IMR-90 (cell line): ENCODE measurements around the gene PTGES. TPM values are rescaled to one million over a fixed set of nuclear protein-coding genes. Genes with fewer than 3 reads are reported as not detected.
"Not testable (repeated sequence)": the region's sequence is repeated elsewhere in the genome, so short reads cannot be mapped to it uniquely, and the experiment has no call there.

ENCODE experiments used
- ATAC-seq: fragments of 200-7000 bp; cut with Tn5 transposase; 2 replicates; pipeline ENCODE4 v1.9.1; 2020; ENCODE audit warnings: low read depth, mild to moderate bottlenecking, moderate library complexity
- BruUV-seq: library from RNA; stranded (reverse); fragments of 400-500 nt; replicated peaks from 2 replicates; lab custom pipeline; 2021; lab: Mats Ljungman, UMichigan
- CTCF ChIA-PET: fragments of 300-600 bp; formaldehyde crosslinking; extraction: SDS; loops from one replicate; lab custom pipeline; 2021; ENCODE audit warnings: antibody characterized with exemption; lab: Yijun Ruan, JAX
- POLR2A ChIA-PET: fragments of 300-600 bp; sonication (Branson Sonifier 250); formaldehyde crosslinking; loops from one replicate; lab custom pipeline; 2022; ENCODE audit warnings: antibody characterized with exemption; ENCODE audit not compliant: unreplicated experiment; lab: Charles Lee
- DNase-seq: peaks from one replicate; pipeline ENCODE4 v3.0.0; 2013
- H2AFZ ChIP-seq: replicated peaks from 2 replicates; pipeline ENCODE3; 2013; ENCODE audit warnings: low read length, mild to moderate bottlenecking; ENCODE audit not compliant: poor library complexity
- H2AK5ac ChIP-seq: 2 replicates; pipeline ENCODE4 v1.6.1; 2013; ENCODE audit warnings: low read depth, low read length, inconsistent platforms
- H2AK9ac ChIP-seq: replicated peaks from 2 replicates; pipeline ENCODE3; 2013; ENCODE audit warnings: mild to moderate bottlenecking, low read depth, low read length, moderate library complexity; ENCODE audit not compliant: poor library complexity
- H2BK120ac ChIP-seq: 2 replicates; pipeline ENCODE4 v1.6.1; 2013; ENCODE audit warnings: low read depth, low read length, inconsistent platforms
- H2BK15ac ChIP-seq: 3 replicates; pipeline ENCODE4 v1.6.1; 2013; ENCODE audit warnings: low read depth, low read length, inconsistent platforms
- H2BK20ac ChIP-seq: 2 replicates; pipeline ENCODE4 v1.6.1; 2013; ENCODE audit warnings: low read depth, mild to moderate bottlenecking, inconsistent platforms, low read length, moderate library complexity
- H2BK5ac ChIP-seq: 2 replicates; pipeline ENCODE4 v1.6.1; 2013; ENCODE audit warnings: mild to moderate bottlenecking, low read depth, low read length, inconsistent platforms; ENCODE audit not compliant: poor library complexity, severe bottlenecking
- H3K14ac ChIP-seq: replicated peaks from 2 replicates; pipeline ENCODE4 v1.6.1; 2013; ENCODE audit warnings: low read depth, low read length, inconsistent platforms
- H3K18ac ChIP-seq: 2 replicates; pipeline ENCODE4 v1.6.1; 2013; ENCODE audit warnings: low read depth, low read length, control low read depth
- H3K23ac ChIP-seq: 2 replicates; pipeline ENCODE4 v1.6.1; 2013; ENCODE audit warnings: low read depth, low read length, inconsistent platforms
- H3K27ac ChIP-seq: 2 replicates; pipeline ENCODE4 v1.5.1; 2013; ENCODE audit warnings: mild to moderate bottlenecking, control low read depth, low read length; ENCODE audit not compliant: insufficient read depth
- H3K27me3 ChIP-seq: 2 replicates; pipeline ENCODE4 v1.6.1; 2013; ENCODE audit warnings: low read length; ENCODE audit not compliant: control insufficient read depth, insufficient read depth
- H3K36me3 ChIP-seq: 2 replicates; pipeline ENCODE4 v1.6.1; 2013; ENCODE audit warnings: low read length, mixed read lengths; ENCODE audit not compliant: control insufficient read depth, insufficient read depth
- H3K4ac ChIP-seq: 2 replicates; pipeline ENCODE4 v1.6.1; 2013; ENCODE audit warnings: low read depth, low read length, inconsistent platforms
- H3K4me1 ChIP-seq: 2 replicates; pipeline ENCODE4 v1.6.1; 2013; ENCODE audit warnings: low read length, mixed read lengths; ENCODE audit not compliant: control insufficient read depth, insufficient read depth
- H3K4me2 ChIP-seq: 2 replicates; pipeline ENCODE4 v1.6.1; 2013; ENCODE audit warnings: low read depth, mild to moderate bottlenecking, control low read depth, low read length, moderate library complexity
- H3K4me3 ChIP-seq: 2 replicates; pipeline ENCODE4 v1.5.1; 2013; ENCODE audit warnings: low read depth, mild to moderate bottlenecking, control low read depth, low read length, moderate library complexity; ENCODE audit not compliant: insufficient read depth
- H3K56ac ChIP-seq: 2 replicates; pipeline ENCODE4 v1.6.1; 2013; ENCODE audit warnings: low read length, inconsistent platforms; ENCODE audit not compliant: insufficient read depth; ENCODE audit errors: extremely low read depth
- H3K79me1 ChIP-seq, 2 experiments: 2 replicates each; pipeline ENCODE4 v1.6.1; 2013; ENCODE audit warnings: low read length in 2 of 2, inconsistent platforms in 1 of 2, low read depth in 1 of 2
- H3K9ac ChIP-seq: 2 replicates; pipeline ENCODE4 v1.6.1; 2013; ENCODE audit warnings: low read depth, low read length, control low read depth
- H3K9me1 ChIP-seq: 2 replicates; pipeline ENCODE4 v1.6.1; 2013; ENCODE audit warnings: low read length, inconsistent platforms; ENCODE audit not compliant: insufficient read depth
- H3K9me3 ChIP-seq: 2 replicates; pipeline ENCODE4 v1.6.1; 2013; ENCODE audit warnings: low read length; ENCODE audit not compliant: control insufficient read depth, insufficient read depth
- H4K20me1 ChIP-seq: 2 replicates; pipeline ENCODE4 v1.6.1; 2013; ENCODE audit warnings: low read length, inconsistent platforms; ENCODE audit not compliant: insufficient read depth
- H4K5ac ChIP-seq: 2 replicates; pipeline ENCODE4 v1.6.1; 2013; ENCODE audit warnings: mild to moderate bottlenecking, low read depth, low read length, control low read depth
- H4K8ac ChIP-seq, 2 experiments: 2 replicates each; pipeline ENCODE4 v1.6.1; 2013; ENCODE audit warnings: low read depth in 2 of 2, low read length in 2 of 2, control low read depth in 1 of 2, inconsistent platforms in 1 of 2
- H4K91ac ChIP-seq: 2 replicates; pipeline ENCODE4 v1.6.1; 2013; ENCODE audit warnings: low read depth, low read length, inconsistent platforms; ENCODE audit not compliant: insufficient read depth
- CEBPB ChIP-seq: IDR thresholded peaks from 2 replicates; pipeline ENCODE4 v1.6.1; 2012; ENCODE audit warnings: low read depth, low read length, improper control_type of control experiment
- FOS ChIP-seq: fragments of 150-350 bp; IDR thresholded peaks from 2 replicates; pipeline ENCODE4 v1.6.1; 2016; ENCODE audit warnings: low read depth, low read length
- NFE2L2 ChIP-seq: fragments of 150-350 bp; IDR thresholded peaks from 2 replicates; pipeline ENCODE4 v1.6.1; 2016; ENCODE audit warnings: low read depth, mild to moderate bottlenecking, low read length
- WGBS, 2 experiments: methylation state at CpG; one replicate each; pipeline versions ENCODE4 v1.1.5 to v1.1.7; 2013; ENCODE audit warnings: missing lambda C conversion rate in 2 of 2; ENCODE audit not compliant: insufficient read length in 1 of 2; ENCODE audit errors: extremely low coverage in 2 of 2; 5-methylcytosine and 5-hydroxymethylcytosine counted together
- dilution Hi-C: fragments of 300-500 bp; cut with HindIII; formaldehyde crosslinking; loops from one replicate; pipeline ENCODE4 v1.14.3; 2018; ENCODE audit warnings: low sequenced_read_pairs; ENCODE audit not compliant: unreplicated experiment
- in situ Hi-C: fragments of 300-500 bp; cut with MboI; formaldehyde crosslinking; loops from 3 replicates; pipeline ENCODE4 v1.14.3; 2019; ENCODE audit warnings: low sequenced_read_pairs, inconsistent platforms, mixed read lengths
- intact Hi-C: fragments of 100-400 bp; cut with micrococcal nuclease; formaldehyde crosslinking; loops from 2 replicates; pipeline ENCODE4 v1.10.0; 2022
- polyA plus RNA-seq, 3 experiments: library from polyadenylated mRNA; depleted of rRNA; stranded (reverse); fragments of >200 nt; gene quantifications; 2 replicates each; pipeline ENCODE4 v1.2.3, GENCODE V29; 2012; ENCODE audit warnings: low replicate concordance in 1 of 3
- total RNA-seq: library from RNA; depleted of rRNA; stranded (reverse); fragments of >200 nt; gene quantifications from 2 replicates; pipeline ENCODE4 v1.2.3, GENCODE V29; 2012

The PTGES gene
- total and polyA plus RNA-seq, 2 of the 4 experiments (the other 2 are of a cell fraction): 3.2 to 6.3 TPM

DNA sequence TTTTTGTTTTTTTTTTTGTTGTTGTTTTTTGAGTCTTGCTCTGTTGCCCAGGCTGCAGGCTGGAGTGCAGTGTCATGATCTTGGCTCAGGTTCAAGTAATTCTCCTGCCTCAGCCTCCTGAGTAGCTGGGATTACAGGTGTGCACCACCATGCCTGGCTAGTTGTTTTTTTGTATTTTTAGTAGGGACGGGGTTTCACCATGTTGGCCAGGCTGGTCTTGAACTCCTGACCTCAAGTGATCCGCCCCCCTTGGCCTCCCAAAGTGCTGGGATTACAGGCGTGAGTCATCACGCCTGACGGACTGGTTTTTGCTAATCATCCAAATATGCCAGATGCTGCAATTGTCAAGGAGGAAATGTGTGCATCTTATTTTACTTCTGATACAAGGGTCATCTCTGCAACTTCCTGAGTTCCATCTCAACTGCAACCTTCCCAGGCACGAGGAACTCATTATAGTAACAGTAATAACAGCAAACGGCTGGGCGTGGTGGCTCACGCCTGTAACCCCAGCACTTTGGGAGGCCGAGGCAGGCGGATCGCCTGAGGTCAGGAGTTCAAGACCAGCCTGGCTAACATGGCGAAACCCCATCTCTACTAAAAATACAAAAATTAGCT lies 9.6 kb upstream of the PTGES start:
- H3K9ac ChIP-seq, H2AK9ac ChIP-seq, H2AFZ ChIP-seq, dilution Hi-C loops, H3K27me3 ChIP-seq, H4K20me1 ChIP-seq, H3K9me3 ChIP-seq, POLR2A ChIA-PET, H3K79me1 ChIP-seq, in situ Hi-C loops, H3K36me3 ChIP-seq, H3K4me3 ChIP-seq, BruUV-seq, H3K56ac ChIP-seq: not testable (repeated sequence)
- H3K23ac ChIP-seq: peak overlapping the region; percentile 90; the same call in 1 of the 2 replicates
- peak overlapping the region; percentile 95 for H2BK120ac ChIP-seq
- H4K8ac ChIP-seq: peak overlapping the region; percentile 48 to 91; a peak in 3 of 4 replicates
- TF ChIP-seq FOS (peak; percentile 88), NFE2L2 (peak; percentile 35; the same call in 1 of the 2 replicates), CEBPB (peak; percentile 91)
- peak overlapping the region; percentile 77; the same call in 1 of the 3 replicates for H2BK15ac ChIP-seq
- peak; percentile 58 for ATAC-seq
- H3K14ac ChIP-seq: peak overlapping the region; percentile 86; the same call in 1 of the 2 replicates
- H3K9me1 ChIP-seq: peaks cover 15% of the 10 kb centered on the region
- H3K4me2 ChIP-seq: peak overlapping the region; percentile 85; the same call in 1 of the 2 replicates
- H2BK20ac ChIP-seq: peak overlapping the region; percentile 87; the same call in 1 of the 2 replicates
- WGBS, 2 experiments: 0% methylated on average over 3 of the region's 13 CpGs; no CpG with 5 or more reads in 1 of the 2 experiments
- CTCF ChIA-PET: interaction anchor here (0.7 to 2.8 kb wide), 3 partner anchors 25 to 50 kb away, joined by 3 to 13 read pairs (median 4); no protein-coding TSS in a partner anchor
- H4K5ac ChIP-seq: peak overlapping the region; percentile 96; the same call in 1 of the 2 replicates
- peak; percentile 97 for DNase-seq
- H3K4ac ChIP-seq: peak overlapping the region; percentile 93
- peak overlapping the region; percentile 73; the same call in 1 of the 2 replicates for H2AK5ac ChIP-seq
- H3K18ac ChIP-seq: peak overlapping the region; percentile 97
- H3K27ac ChIP-seq: peak overlapping the region; percentile 98
- intact Hi-C loops: loop anchor here (2.0 kb wide), 1 partner anchor 14 kb away; no protein-coding TSS in a partner anchor
- H3K4me1 ChIP-seq: peaks cover 18% of the 10 kb centered on the region
- H4K91ac ChIP-seq: peak overlapping the region; percentile 95
- peak overlapping the region; percentile 98 for H2BK5ac ChIP-seq
